ENCODE data around the gene CNTNAP5. TPM values are rescaled to one million over a fixed set of nuclear protein-coding genes. Genes with fewer than 3 reads are reported as not detected.

The CNTNAP5 gene
- total RNA-seq, 1 donor from 2014 or later: not detected

DNA sequence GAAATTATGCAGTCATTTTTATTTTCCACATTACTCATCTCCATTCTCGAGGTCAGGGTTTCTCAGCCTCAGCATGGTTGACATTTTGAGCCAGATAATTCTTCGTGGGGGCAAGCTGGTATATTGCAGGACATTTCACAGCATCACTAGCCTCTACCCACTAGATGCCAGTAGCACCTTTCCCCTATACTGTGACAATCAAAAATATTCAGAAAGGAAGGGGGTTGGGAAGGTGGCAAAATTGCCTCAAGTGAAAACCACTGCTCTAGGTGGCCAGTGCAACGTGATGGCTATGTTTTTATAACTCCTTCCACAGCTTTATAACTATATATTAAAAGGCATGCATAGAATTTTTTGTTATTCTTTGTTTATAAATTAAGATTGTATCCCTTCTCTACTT is 294.5 kb downstream of the CNTNAP5 start:
- no peaks in the 10 kb centered on the region for H3K27me3 ChIP-seq (ENCODE audit: low read depth)
- no peak overlapping the region for H3K27ac ChIP-seq (replicated peaks)
- TF ChIP-seq, protein P1, sequence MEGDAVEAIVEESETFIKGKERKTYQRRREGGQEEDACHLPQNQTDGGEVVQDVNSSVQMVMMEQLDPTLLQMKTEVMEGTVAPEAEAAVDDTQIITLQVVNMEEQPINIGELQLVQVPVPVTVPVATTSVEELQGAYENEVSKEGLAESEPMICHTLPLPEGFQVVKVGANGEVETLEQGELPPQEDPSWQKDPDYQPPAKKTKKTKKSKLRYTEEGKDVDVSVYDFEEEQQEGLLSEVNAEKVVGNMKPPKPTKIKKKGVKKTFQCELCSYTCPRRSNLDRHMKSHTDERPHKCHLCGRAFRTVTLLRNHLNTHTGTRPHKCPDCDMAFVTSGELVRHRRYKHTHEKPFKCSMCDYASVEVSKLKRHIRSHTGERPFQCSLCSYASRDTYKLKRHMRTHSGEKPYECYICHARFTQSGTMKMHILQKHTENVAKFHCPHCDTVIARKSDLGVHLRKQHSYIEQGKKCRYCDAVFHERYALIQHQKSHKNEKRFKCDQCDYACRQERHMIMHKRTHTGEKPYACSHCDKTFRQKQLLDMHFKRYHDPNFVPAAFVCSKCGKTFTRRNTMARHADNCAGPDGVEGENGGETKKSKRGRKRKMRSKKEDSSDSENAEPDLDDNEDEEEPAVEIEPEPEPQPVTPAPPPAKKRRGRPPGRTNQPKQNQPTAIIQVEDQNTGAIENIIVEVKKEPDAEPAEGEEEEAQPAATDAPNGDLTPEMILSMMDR (IDR thresholded peaks at IDR 0.05; ENCODE audit: borderline replicate concordance): no peak
- no peaks in the 10 kb centered on the region for H3K4me1 ChIP-seq
- H3K36me3 ChIP-seq: no peaks in the 10 kb centered on the region
- intact Hi-C loops (cut with micrococcal nuclease): no loop called here
- H3K4me3 ChIP-seq: no peak overlapping the region
- DNase-seq: no peak
- no peaks in the 10 kb centered on the region for H3K9me3 ChIP-seq (replicated peaks)

DNA sequence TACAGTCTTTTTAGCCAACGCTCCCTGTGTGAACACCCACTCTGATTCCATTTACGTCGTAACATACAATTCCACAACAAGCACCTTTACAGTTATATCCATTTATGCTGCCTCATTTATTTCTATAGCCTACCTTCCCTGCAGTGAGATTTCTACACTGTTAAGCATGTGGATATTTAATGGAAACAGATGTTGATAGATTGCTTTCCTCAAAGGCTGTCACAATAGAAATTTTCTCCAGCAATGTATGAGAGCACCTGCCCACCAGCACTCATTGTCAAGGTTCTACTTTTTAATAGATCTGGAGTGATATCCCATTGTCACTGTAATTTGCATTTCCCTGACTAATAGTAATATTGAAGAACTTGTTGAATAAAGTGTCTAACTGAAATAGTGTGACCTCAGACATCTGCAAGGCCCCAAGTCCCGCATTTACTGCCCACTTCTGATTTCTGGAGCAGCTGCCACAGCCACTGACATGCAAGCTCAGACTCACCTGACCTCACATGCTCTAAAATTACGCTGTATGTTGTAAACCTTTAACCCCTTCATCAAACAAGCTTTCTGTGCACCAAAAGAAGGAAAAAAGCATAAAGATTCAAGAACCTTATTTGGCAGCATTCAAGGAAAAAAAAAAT is 295.1 kb downstream of the CNTNAP5 start:
- intact Hi-C loops (cut with micrococcal nuclease): no loop called here
- no peaks in the 10 kb centered on the region for H3K36me3 ChIP-seq
- TF ChIP-seq, protein P1 (IDR thresholded peaks at IDR 0.05; ENCODE audit: borderline replicate concordance): no peak
- DNase-seq: no peak
- H3K27ac ChIP-seq (replicated peaks): no peak overlapping the region
- no peak overlapping the region for H3K4me3 ChIP-seq
- H3K9me3 ChIP-seq (replicated peaks): no peaks in the 10 kb centered on the region
- no peaks in the 10 kb centered on the region for H3K27me3 ChIP-seq (ENCODE audit: low read depth)
- no peaks in the 10 kb centered on the region for H3K4me1 ChIP-seq

DNA sequence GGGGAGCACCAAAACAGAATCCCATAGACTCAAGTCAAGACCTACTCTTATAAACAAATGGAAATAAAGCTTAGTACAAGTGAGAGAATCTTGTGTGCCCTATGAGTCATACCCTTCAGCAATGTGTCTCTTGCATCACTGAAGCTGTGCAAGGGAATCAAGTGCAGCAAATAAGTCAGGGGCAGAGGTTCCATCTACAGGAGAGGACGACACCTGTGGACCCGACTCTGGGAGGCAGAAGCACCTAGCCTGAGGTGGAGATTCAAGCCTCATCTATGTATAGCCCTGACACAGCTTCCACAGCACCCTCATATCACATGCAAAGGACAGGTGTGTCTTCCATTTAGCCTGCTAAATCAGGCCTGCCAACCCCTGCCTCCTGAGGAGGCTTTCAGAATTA is 298.2 kb downstream of the CNTNAP5 start:
- TF ChIP-seq, protein P1 (IDR thresholded peaks at IDR 0.05; ENCODE audit: borderline replicate concordance): no peak
- H3K27ac ChIP-seq (replicated peaks): no peak overlapping the region
- intact Hi-C loops (cut with micrococcal nuclease): no loop called here

DNA sequence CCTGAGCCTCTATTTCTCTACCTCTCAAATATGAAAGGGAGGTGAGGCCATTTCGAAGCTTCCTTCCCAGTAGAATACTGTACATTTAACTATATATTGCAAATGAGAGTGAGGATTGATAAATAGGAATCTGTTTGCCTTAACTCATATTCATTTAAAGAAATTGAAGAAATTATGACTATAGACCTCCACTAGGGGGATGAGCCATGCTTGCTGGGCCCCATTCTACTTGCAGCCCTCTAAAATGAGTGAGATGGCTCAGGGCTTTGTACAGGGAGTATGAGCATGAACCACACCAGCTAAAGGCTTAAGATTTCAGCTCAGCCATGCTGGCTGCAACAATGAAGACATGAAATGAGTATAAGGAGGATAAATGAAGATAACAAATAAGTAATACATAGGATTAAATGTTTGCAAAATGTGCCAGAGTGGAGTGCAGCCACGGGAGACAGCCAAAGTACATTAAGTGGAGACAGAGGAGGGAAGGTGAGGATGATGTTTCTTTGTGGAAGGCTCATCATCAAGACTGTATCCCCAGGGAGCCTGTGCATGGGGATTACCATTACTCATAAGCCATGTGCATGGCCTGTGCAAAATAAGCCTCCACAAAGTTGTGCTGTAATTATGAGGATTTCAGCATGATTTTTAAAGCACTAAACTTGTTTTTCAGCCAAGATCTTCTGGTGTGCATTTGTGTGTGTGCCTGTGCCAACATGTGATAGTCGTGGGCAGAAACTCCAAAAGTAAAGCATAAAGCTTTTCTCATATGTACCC is 300.8 kb downstream of the CNTNAP5 start:
- peaks cover 3% of the 10 kb centered on the region for H3K27me3 ChIP-seq (ENCODE audit: low read depth)
- H3K36me3 ChIP-seq: no peaks in the 10 kb centered on the region
- H3K9me3 ChIP-seq (replicated peaks): no peaks in the 10 kb centered on the region
- H3K4me3 ChIP-seq: no peak overlapping the region
- no peaks in the 10 kb centered on the region for H3K4me1 ChIP-seq
- no peak overlapping the region for H3K27ac ChIP-seq (replicated peaks)
- TF ChIP-seq, protein P1 (IDR thresholded peaks at IDR 0.05; ENCODE audit: borderline replicate concordance): no peak
- intact Hi-C loops (cut with micrococcal nuclease): no loop called here
- DNase-seq: no peak

More for the DNA sequence above, 298.2 kb downstream of the CNTNAP5 start:
- Histone ChIP-seq H3K9me3 (replicated peaks) (no peaks in the 10 kb centered on the region), H3K36me3 (no peaks in the 10 kb centered on the region), H3K27me3 (ENCODE audit: low read depth) (no peaks in the 10 kb centered on the region), H3K4me1 (no peaks in the 10 kb centered on the region), H3K4me3 (no peak overlapping the region)
- DNase-seq: no peak

DNA sequence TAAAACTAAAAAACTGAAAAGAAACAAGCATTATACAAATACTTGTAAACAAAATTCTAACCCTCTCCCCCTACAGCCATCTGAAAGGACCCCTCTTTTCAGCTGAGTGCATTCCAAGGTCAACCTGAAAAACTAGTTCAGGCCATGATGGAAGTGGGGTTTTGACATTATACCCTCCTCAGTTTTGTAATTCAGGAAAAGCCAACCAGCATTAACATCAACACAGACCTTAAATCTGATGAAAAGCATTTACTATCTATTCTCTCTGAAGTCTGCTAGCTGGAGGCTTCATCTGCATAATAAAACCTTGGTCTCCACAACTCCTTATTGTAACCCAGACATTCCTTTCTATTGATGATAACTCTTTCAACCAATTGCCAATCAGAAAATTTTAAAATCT is 302.2 kb downstream of the CNTNAP5 start:
- DNase-seq: no peak
- peaks cover 3% of the 10 kb centered on the region for H3K27me3 ChIP-seq (ENCODE audit: low read depth)
- TF ChIP-seq, protein P1 (IDR thresholded peaks at IDR 0.05; ENCODE audit: borderline replicate concordance): no peak
- H3K36me3 ChIP-seq: no peaks in the 10 kb centered on the region
- intact Hi-C loops (cut with micrococcal nuclease): no loop called here
- no peaks in the 10 kb centered on the region for H3K9me3 ChIP-seq (replicated peaks)
- H3K27ac ChIP-seq (replicated peaks): no peak overlapping the region
- no peaks in the 10 kb centered on the region for H3K4me1 ChIP-seq
- H3K4me3 ChIP-seq: no peak overlapping the region
